HL-60/S4 treated with retinoic acid at 250 ng/mL for 4 days and 3 days (cell line): ENCODE results near the gene SPATC1L.

ENCODE experiments used
- in situ Hi-C: fragments of 300-500 bp; cut with MboI; formaldehyde crosslinking; loops from 2 replicates; pipeline ENCODE4 v1.7.0; 2022; ENCODE audit warnings: low sequenced_read_pairs

SPATC1L gene

DNA sequence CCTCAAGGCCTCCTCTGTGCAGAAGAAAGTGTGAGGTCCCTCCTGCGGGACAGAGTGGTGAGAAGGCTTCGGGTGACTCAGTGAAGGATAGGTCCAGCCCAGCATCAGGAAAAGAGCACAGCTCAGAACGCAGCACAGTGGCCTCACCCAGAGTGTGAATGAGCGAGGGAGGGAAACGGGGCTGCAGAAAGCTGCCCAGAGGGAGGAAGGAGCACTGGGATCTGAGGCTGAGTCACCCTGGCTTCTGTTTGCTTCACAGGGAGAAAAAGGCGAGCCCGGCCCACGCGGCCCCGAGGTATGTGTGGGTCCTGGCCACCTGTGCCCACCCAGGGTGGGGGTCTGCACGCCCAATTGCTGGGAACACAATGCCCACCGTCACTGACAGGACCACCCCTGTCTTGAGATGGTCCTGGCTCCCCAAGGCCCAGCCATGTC, 62.0 kb downstream of the SPATC1L start:
- in situ Hi-C loops = no loop called here

- in situ Hi-C loops = no loop called here
These were observed 62.7 kb downstream of the SPATC1L start for GRCh38 chr21:46121286-46122221.

GRCh38 chr21:46120301-46121285, 63.7 kb downstream of the SPATC1L start:
- in situ Hi-C loops = no loop called here

GRCh38 chr21:46119637-46120271, 64.5 kb downstream of the SPATC1L start:
- in situ Hi-C loops = no loop called here

DNA sequence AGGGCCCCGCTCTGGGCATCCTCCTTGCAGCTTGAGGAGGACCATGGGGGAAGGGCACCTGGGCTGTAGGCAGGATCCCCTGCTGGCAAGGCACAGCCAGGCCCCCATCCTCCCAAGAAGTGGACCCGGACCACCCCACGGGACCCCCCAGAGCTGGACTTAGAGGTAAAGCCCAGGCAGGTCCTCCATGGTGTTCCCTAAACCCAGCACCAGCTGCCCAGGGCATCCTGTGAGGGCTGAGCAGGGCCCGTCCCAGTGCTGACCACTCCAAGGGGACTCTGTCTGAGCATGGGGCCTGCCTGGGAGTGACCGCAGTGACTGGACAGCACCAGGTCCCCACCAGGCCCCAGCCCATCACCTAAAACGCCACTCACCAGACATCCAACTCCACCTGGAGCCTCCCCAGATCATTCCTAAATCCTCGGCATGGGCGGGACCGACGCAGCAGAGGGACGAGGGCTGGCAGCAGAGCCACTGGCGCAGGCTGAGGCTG, 65.1 kb downstream of the SPATC1L start:
- in situ Hi-C loops = no loop called here

GRCh38 chr21:46118316-46119143, 65.7 kb downstream of the SPATC1L start:
- in situ Hi-C loops = no loop called here

DNA sequence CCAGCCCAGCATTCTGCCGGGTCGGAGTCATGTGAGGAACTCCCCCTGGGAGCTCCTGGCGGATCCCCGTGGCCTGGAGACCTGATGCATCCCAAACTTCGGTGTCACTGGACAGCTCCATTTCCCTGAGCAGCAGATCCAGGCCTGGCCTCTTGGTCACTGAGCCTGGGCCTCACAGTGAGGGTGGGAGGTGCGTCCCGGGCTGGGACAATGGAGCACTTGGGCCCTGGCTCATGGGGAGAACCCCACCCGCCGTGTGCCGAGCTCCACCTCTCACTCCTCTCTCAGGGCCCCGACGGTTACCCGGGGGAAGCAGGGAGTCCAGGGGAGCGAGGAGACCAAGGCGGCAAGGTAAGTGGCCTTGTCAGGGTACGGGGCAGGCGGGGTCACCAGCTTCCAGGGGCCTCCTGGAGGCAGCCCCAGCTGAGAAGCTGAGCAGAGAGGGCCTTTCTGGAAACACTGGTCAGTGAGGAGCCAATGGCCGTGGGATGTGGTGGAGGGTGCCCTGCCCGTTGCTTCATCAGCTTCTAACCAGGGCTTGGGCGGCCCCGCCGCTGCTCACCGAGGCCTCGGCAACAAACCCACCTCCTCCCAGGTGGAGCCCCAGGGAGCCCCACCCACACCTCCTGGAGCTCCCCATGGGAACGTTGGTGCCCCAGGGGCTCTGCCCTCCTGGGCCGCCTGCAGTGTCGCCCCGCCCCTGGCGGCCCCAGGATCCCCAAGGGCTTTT, 66.5 kb downstream of the SPATC1L start:
- in situ Hi-C loops = no loop called here

- in situ Hi-C loops = no loop called here
These were observed 67.3 kb downstream of the SPATC1L start for GRCh38 chr21:46116776-46117585.

DNA sequence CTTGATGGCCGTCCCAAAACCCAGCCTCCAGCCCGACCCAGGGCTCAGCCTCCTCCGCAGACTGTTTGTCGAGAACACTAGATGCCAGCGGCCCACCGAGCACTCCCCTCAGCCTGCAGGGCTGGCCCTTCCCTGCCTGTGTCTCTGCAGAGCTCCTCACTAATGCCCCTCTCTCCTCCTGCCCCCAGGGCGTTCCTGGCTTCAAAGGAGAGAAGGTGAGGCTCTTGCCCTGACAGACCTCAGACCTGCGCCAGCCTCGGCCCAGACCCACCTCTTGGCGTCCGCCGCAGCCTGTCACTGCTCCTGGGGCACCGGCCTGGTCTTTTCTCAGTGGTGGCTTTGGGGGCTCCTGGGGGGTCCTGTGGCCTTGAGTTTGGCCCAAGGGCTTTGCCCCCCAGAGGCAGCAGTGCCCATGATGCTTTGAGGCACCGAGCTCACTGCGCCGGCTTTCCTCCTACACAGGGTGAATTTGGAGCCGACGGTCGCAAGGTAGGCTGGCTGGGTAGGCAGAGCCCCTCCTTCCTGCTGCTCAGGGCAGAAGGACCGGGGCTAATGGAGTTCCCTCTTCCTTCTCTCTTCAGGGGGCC, 68.0 kb downstream of the SPATC1L start:
- in situ Hi-C loops = no loop called here

DNA sequence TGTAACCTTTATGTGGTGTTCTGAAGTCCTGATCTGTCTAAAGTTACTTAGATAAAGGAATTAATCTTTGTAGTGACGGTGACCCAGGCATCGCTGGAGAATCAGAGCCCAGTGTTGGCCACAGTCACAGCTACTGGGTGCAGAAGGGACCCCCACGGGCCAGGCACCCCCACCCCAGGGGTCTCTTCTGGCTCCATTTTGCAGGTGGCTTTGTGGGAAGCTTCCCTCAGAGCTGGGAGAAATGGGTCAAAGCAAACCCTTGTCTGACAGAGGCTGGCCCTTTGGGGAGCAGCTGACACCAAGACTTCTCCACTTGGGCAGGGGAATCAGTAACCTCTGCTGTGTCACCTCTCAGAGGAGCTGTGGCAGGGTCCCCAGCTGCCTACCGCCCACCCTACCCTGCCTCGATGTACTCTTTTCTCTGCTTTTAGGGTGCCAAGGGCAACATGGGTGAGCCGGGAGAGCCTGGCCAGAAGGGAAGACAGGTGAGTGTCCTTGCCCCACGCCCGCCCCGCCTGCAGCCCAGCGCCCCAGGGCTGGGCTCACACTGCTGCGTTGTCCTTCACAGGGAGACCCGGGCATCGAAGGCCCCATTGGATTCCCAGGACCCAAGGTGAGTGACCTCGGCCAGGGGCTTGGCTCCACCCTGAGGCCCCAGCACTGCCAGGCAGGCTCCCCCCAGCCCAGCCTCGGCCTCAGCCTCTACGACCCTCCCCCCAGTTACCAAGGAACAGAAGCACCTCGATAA, 68.6 kb downstream of the SPATC1L start:
- in situ Hi-C loops = no loop called here

GRCh38 chr21:46114963-46115362, 69.3 kb downstream of the SPATC1L start:
- in situ Hi-C loops = no loop called here

GRCh38 chr21:46113497-46114176, 70.6 kb downstream of the SPATC1L start:
- in situ Hi-C loops = no loop called here

DNA sequence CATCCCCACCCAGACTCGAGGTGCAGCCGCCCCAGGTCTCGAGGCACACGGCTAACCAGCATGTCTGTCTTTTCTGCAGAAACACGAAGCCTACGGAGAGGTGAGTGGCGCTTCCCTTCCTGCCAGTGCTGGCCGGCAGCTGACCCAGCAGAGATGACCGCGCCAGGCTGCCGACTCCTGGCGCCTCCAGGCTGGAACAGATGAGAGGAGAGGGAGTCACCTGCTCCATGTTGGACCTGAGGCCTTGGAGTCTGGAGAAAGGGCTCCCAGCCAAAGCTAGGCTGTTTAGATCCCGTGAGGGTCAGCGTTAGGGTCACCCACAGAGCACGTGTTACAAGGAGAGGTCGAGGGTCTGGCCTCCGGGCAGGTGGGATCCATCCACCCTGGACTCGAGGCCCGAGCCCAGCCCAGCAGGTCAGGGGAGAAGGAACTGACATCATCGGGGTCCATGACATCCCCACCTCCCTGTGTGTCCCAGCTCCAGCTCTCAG, 71.5 kb downstream of the SPATC1L start:
- in situ Hi-C loops = no loop called here

GRCh38 chr21:46111857-46112724, 72.2 kb downstream of the SPATC1L start:
- in situ Hi-C loops = no loop called here

- in situ Hi-C loops = no loop called here
These were observed 73.1 kb downstream of the SPATC1L start for GRCh38 chr21:46111193-46111571.
